H1 (cell line): ENCODE measurements around the gene CAPG.

Experiments
- BRCA1 ChIP-seq: IDR thresholded peaks from 2 replicates; pipeline ENCODE4 v1.6.1; 2012; ENCODE audit warnings: low read depth, low read length, improper control_type of control experiment
- CREB1 ChIP-seq: IDR thresholded peaks from 2 replicates; pipeline ENCODE4 v1.6.1; 2012; ENCODE audit warnings: inconsistent platforms
- CTCF ChIP-seq, 3 experiments: IDR thresholded peaks; 1 replicate in 2 of 3; 2 replicates in 1 of 3; pipeline versions ENCODE4 v1.5.1 to v1.6.1; 2011; ENCODE audit warnings: low read length in 3 of 3, mild to moderate bottlenecking in 3 of 3, inconsistent platforms in 2 of 3, low read depth in 1 of 3, moderate library complexity in 1 of 3; ENCODE audit not compliant: insufficient read depth in 1 of 3; ENCODE audit errors: control extremely low read depth in 1 of 3
- HDAC6 ChIP-seq: IDR thresholded peaks from one replicate; pipeline ENCODE4 v1.7.1; 2012; ENCODE audit warnings: low read depth, mild to moderate bottlenecking, inconsistent platforms, low read length, moderate library complexity
- POLR2A ChIP-seq, 2 experiments: IDR thresholded peaks; 1 replicate in 1 of 2; 2 replicates in 1 of 2; pipeline ENCODE4 v1.6.1; 2011; ENCODE audit warnings: low read depth in 2 of 2, low read length in 2 of 2, mild to moderate bottlenecking in 2 of 2; ENCODE audit errors: control extremely low read depth in 1 of 2
- POLR2AphosphoS5 ChIP-seq: IDR thresholded peaks from 2 replicates; pipeline ENCODE4 v1.6.1; 2011; ENCODE audit warnings: low read depth, low read length
- RNF2 ChIP-seq: fragments of 200-900, 300-1000 bp; sonication (generic); IDR thresholded peaks from 2 replicates; pipeline ENCODE4 v1.7.1; 2016; ENCODE audit warnings: borderline replicate concordance, low read depth, mild to moderate bottlenecking, antibody characterized with exemption, low read length; ENCODE audit not compliant: poor library complexity, severe bottlenecking; ENCODE audit errors: missing control alignments
- SP4 ChIP-seq: IDR thresholded peaks from 2 replicates; pipeline ENCODE4 v1.6.1; 2012; ENCODE audit warnings: low read length, inconsistent platforms
- TAF1 ChIP-seq: IDR thresholded peaks from 2 replicates; pipeline ENCODE4 v1.6.1; 2011; ENCODE audit warnings: mild to moderate bottlenecking, low read depth, low read length

GRCh38 chr2:85457877-85458316 is 47.7 kb upstream of the CAPG start:
- TF ChIP-seq CTCF (IDR thresholded peaks at IDR 0.05; ENCODE audit: control extremely low read depth in 1 of 3, insufficient read depth in 1 of 3, low read depth in 1 of 3, low read length in 3 of 3) (no peak), RNF2 (no peak), POLR2AphosphoS5 (no peak), TAF1 (no peak), POLR2A (IDR thresholded peaks at IDR 0.05; ENCODE audit: control extremely low read depth in 1 of 2, low read depth in 2 of 2, low read length in 2 of 2) (no peak), HDAC6 (no peak), CREB1 (no peak), SP4 (no peak), BRCA1 (no peak)
